ENCODE data around the gene MAEA.

MAEA gene

DNA sequence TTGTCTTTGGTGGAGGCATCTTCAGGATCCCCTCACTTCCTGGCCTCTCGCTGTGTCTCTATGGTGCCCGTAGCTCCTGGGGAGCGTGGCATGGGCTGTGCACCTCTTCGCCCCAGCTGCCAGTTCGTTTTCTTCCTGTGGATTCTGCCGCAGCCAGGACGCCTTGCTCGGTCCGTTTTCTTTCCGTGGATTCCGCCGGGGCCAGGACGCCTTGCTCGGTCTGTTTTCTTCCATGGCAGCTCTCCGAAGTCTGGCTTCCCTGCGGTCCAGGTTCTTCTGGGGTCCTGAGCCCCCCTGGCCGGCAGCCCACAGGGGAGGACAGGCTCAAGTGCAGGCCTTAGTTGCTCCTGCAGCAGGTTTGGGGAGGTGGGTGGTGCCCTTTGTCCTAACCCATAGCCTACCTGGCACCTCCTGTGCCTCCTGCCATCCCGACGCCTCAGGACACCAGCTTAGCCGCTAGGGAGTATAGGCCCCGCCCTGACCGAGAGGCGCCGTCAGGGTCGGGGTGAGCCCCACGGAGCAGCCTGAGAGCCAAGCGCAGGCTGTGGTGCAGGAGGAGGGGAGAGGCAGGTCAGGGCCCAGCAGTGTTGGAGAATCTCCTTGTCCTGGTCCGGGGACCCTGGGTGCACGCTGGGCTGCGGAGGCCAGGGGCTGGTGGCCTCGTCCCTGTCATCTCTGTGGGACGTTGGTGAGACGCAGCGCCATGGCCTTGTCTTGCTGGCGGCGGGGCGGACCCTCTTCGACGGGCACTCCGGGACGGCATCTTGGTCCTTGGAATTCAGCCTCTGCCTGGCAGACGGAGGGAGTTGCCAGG lies 84.4 kb downstream of the MAEA start:
- TF ChIP-seq, protein P1, sequence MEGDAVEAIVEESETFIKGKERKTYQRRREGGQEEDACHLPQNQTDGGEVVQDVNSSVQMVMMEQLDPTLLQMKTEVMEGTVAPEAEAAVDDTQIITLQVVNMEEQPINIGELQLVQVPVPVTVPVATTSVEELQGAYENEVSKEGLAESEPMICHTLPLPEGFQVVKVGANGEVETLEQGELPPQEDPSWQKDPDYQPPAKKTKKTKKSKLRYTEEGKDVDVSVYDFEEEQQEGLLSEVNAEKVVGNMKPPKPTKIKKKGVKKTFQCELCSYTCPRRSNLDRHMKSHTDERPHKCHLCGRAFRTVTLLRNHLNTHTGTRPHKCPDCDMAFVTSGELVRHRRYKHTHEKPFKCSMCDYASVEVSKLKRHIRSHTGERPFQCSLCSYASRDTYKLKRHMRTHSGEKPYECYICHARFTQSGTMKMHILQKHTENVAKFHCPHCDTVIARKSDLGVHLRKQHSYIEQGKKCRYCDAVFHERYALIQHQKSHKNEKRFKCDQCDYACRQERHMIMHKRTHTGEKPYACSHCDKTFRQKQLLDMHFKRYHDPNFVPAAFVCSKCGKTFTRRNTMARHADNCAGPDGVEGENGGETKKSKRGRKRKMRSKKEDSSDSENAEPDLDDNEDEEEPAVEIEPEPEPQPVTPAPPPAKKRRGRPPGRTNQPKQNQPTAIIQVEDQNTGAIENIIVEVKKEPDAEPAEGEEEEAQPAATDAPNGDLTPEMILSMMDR (IDR thresholded peaks at IDR 0.05), result no peak

DNA sequence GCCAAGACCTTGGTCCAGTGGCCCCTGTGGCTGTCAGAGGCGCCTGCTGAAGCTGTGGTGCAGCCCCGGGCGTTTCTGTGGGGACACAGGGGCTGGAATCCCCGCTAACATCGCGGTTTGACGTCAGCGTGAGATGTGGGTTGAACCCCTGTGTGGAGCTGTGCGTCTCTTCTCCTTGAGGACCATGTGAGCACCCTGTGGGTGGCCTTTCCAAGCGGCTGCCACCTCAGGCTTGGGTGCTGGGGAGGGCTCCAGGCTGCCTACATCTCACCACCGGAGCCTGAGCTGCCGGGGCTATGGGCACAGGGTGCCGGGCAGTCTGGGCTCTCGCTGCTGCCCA lies 85.0 kb downstream of the MAEA start:
- TF ChIP-seq, protein P1 (IDR thresholded peaks at IDR 0.05), result no peak

DNA sequence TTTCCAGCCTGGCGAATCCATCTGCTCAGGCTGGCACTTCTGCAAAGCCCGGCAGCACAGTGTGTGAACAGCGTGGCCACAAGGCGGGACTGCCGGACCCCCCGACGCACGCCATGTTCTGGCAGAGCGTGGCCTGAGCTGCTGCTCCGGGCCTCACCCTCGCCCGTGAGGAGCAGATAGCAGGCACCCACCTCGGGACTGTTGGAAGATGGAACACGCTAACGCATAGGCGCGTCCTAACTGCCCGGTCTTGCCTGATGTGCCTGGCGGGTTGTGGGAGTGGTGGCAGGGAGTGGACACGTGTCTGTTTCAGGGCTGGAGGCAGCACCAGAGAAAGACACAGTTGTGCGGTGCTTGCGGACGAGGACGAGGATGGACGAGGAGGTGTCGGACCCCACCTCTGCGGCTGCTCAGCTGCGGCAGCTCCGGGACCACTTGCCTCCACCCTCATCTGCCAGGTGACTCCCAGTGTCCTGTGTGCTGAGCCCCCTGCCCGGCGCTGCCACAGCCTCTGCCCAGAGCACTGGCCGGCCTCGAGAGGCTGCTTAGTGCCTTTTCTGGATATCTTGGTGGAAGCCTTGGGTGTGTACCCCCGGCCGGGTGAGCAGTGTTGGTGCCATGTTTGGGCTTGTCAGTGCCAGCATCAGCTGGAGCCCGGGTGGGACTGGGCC lies 85.5 kb downstream of the MAEA start:
- TF ChIP-seq, protein P1 (IDR thresholded peaks at IDR 0.05), result no peak

DNA sequence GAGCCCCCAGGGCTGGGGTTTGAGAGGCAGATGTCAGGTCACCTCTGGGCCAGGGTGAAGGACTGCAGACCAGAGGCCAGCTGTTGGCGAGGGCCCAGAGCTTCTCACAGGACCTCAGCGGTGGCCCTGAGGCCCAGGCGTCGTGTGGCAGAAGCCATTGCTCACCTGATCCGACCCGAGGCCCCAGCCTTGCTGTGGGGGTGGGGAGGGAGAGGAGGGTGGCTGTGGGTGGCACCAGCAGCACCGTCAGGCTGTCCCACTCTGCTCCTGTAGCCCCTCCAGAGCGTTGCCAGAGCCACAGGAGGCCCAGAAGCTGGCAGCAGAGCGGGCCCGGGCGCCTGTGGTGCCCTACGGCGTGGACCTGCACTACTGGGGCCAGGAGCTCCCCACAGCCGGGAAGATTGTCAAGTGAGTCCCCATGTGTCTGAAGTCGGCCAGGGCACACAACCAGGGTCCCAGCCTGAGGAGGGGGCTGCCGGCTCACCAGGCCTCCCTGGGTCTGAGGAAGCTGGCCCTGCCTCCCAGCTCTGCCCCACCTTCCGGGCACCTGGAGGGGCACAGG lies 86.2 kb downstream of the MAEA start:
- TF ChIP-seq, protein P1 (IDR thresholded peaks at IDR 0.05), result no peak

DNA sequence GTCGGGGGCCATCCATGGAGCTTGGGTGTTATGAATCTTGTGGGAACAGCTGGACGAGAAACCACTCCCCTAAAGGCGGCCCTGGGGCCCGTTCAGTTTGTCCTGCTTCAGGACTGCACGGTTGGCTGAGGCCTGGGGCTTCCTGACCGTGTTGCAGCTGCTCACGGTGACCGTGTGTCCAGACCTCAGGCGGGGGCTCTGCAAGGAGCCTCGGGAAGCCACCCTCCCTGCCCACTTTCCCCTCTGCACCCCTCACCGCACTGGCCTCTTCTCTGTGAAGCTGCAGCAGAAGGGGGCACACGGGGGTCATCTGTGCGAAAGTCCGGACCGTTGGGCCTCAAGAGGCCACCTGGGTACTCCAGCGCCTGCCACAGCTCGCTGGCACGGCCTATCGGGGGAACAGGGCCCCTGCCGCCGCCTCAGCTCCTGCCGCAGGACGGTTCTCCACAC lies 86.7 kb downstream of the MAEA start:
- TF ChIP-seq, protein P1 (IDR thresholded peaks at IDR 0.05), result no peak

DNA sequence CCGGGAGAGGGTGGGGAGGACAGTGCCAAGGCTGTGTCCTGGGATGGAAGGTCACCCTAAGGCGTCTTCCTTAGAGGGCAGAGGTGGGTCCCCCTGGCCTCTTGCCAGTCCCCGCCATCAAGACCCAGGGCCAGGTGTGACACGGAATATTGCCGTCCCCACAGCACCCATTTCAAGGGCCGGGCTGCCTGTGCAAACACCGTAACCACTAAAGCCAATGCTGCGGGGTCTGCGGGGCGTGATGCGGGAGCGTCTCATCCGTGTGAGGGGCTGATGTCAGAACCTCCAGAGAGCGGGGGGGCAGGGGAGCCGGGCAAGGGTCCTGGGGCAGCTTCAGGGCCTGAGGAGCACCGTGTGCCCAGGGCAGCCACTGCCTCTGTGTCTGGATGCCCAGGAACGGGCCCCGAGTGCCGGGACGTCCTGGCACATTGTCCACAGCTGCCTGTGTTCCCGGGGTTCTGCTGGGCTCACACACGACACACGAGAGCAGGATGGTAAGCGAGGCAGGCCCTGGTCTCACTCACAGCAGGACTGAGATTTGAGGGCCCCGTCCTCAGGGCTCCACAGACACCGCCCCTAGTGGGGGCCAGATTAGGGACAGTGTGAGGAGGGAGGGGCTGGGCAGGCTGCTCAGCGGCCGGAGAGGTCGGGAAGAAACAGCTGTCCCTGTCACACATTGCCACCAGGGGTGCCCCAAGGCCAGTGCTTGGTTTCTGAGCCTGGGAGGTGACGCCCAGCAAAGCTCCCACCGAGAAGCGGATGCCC lies 87.3 kb downstream of the MAEA start:
- TF ChIP-seq, protein P1 (IDR thresholded peaks at IDR 0.05), result no peak

DNA sequence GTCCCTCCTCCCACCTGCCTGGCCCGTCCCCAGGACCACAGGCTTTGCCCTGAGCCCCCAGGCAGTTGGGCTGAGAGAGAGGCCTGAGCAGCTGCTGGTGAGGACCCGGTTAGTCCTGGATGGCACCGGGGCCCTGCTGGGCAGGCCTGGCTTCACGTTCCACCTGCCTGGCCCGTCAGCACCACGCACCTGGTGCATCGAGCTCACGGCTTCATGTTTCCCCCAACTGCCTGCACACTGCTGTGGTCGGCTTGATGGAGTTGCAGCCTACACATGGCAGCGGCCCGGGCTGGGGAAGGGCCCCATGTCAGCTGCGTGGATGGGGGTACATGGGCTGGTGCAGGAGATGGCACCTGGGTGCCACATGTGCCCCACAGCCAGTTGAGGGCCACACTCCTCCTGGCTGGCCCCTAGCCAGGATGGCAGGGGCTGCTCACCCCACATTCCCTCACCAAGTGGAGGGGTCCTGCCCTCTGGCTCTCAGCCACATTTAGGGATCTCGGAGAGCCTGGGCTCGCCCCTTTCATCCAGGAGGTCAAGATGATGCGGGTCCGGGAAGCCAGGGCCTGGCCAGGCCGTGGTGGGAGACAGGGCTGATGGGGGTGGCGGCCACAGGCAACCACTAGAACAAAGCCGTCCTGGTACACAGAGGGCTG lies 88.0 kb downstream of the MAEA start:
- TF ChIP-seq, protein P1 (IDR thresholded peaks at IDR 0.05), result no peak
